Esophagus muscularis mucosa (tissue), 4 donors: ENCODE data around the gene USP20. TPM values are rescaled to one million over a fixed set of nuclear protein-coding genes. Genes with fewer than 3 reads are reported as not detected.

Experiments used
- DNase-seq: peaks from one replicate; pipeline ENCODE4 v3.0.0-alpha.2; 2017; ENCODE audit errors: extremely low spot score
- H3K27ac ChIP-seq, 4 donors: fragments of 200-600 bp; sonication (generic); replicated peaks in 1 of 4; 1 replicate in 3 of 4; 2 replicates in 1 of 4; pipeline ENCODE4 v1.5.1; 2016 to 2019; ENCODE audit warnings: mild to moderate bottlenecking in 1 of 4
- H3K27me3 ChIP-seq, 4 donors: fragments of 200-600 bp; sonication (generic); one replicate each; pipeline versions ENCODE4 v1.5.1 to v1.6.0; 2016 to 2019
- H3K36me3 ChIP-seq, 4 donors: fragments of 200-600 bp; sonication (generic); one replicate each; pipeline ENCODE4 v1.5.1; 2016 to 2019
- H3K4me1 ChIP-seq, 4 donors: fragments of 200-600 bp; sonication (generic); one replicate each; pipeline ENCODE4 v1.5.1; 2016 to 2019
- H3K4me3 ChIP-seq, 4 donors: fragments of 200-600 bp; sonication (generic); 1 replicate in 2 of 4; 2 replicates in 2 of 4; pipeline ENCODE4 v1.5.1; 2016 to 2019; ENCODE audit warnings: mild to moderate bottlenecking in 4 of 4, moderate library complexity in 1 of 4
- H3K9me3 ChIP-seq, 4 donors: fragments of 200-600 bp; sonication (generic); 1 replicate in 3 of 4; 2 replicates in 1 of 4; pipeline ENCODE4 v1.5.1; 2016 to 2019
- CTCF ChIP-seq, 3 experiments: fragments of 200-600 bp in 2 of 3; fragments of 450-650 bp in 1 of 3; sonication (generic) in 2 of 3; IDR thresholded peaks; one replicate each; pipeline ENCODE4 v1.5.1; 2017 to 2019; ENCODE audit warnings: antibody characterized with exemption in 3 of 3, mild to moderate bottlenecking in 2 of 3, moderate library complexity in 1 of 3
- EP300 ChIP-seq: sonication (generic); formaldehyde crosslinking; IDR thresholded peaks from one replicate; pipeline ENCODE4 v1.6.1; 2017; ENCODE audit warnings: antibody characterized with exemption
- POLR2A ChIP-seq: fragments of 450-650 bp; IDR thresholded peaks from one replicate; pipeline ENCODE4 v1.6.1; 2017; ENCODE audit warnings: antibody characterized with exemption, moderate library complexity, mild to moderate bottlenecking, low read depth
- POLR2AphosphoS5 ChIP-seq, 2 donors: sonication (generic); formaldehyde crosslinking; IDR thresholded peaks; one replicate each; pipeline ENCODE4 v1.6.1; 2017; ENCODE audit warnings: antibody characterized with exemption in 2 of 2
- WGBS: methylation state at CpG from one replicate; pipeline ENCODE4 v1.1.5; 2018; 5-methylcytosine and 5-hydroxymethylcytosine counted together
- intact Hi-C: fragments of 100-400 bp; cut with DNase I; formaldehyde crosslinking; loops from one replicate; pipeline ENCODE4 v1.15.1; 2023
- total RNA-seq, 4 donors: library from RNA; depleted of rRNA; stranded (reverse); fragments of >200 nt; gene quantifications; one replicate each; pipeline versions ENCODE4 v1.1.0 to v1.2.1, GENCODE V29; 2016

USP20 gene
- total RNA-seq, 4 donors from 2014 or later = 31.1 to 45.3 (median 38.7) TPM

GRCh38 chr9:129906298-129906697 is 71.0 kb downstream of the USP20 start:
- DNase-seq = no peak
- peak overlapping the region in 1 of 4 donors; percentile 14 for H3K27ac ChIP-seq
- H3K4me3 ChIP-seq = no peak overlapping the region
- H3K36me3 ChIP-seq = peaks cover 50 to 89% (median 73%) of the 10 kb centered on the region in 4 donors
- WGBS = 86% methylated on average over 4 of the region's 4 CpGs
- TF ChIP-seq CTCF (IDR thresholded peaks at IDR 0.05) (no peak), POLR2A (no peak), POLR2AphosphoS5 (IDR thresholded peaks at IDR 0.05) (no peak), EP300 (no peak)
- no peaks in the 10 kb centered on the region for H3K27me3 ChIP-seq
- intact Hi-C loops = no loop called here
- no peaks in the 10 kb centered on the region for H3K9me3 ChIP-seq
- H3K4me1 ChIP-seq = peaks cover 0 to 24% (median 14%) of the 10 kb centered on the region in 4 donors

GRCh38 chr9:129907201-129907600 is 71.9 kb downstream of the USP20 start:
- intact Hi-C loops = no loop called here
- H3K9me3 ChIP-seq = no peaks in the 10 kb centered on the region
- no peak overlapping the region for H3K27ac ChIP-seq
- H3K4me3 ChIP-seq = no peak overlapping the region
- no peaks in the 10 kb centered on the region for H3K27me3 ChIP-seq
- WGBS = 87% methylated on average over 4 of the region's 4 CpGs
- no peak for TF ChIP-seq EP300
- no peak for TF ChIP-seq POLR2AphosphoS5 (IDR thresholded peaks at IDR 0.05)
- no peak for TF ChIP-seq CTCF (IDR thresholded peaks at IDR 0.05)
- TF ChIP-seq POLR2A = no peak
- peaks cover 0 to 20% (median 14%) of the 10 kb centered on the region in 4 donors for H3K4me1 ChIP-seq
- H3K36me3 ChIP-seq = peaks cover 48 to 89% (median 69%) of the 10 kb centered on the region in 4 donors
- no peak for DNase-seq

GRCh38 chr9:129908906-129909305 is 73.6 kb downstream of the USP20 start:
- TF ChIP-seq POLR2A (no peak), POLR2AphosphoS5 (IDR thresholded peaks at IDR 0.05) (no peak), CTCF (IDR thresholded peaks at IDR 0.05) (no peak), EP300 (no peak)
- WGBS = 76% methylated on average over 4 of the region's 4 CpGs

GRCh38 chr9:129909851-129910250 is 74.6 kb downstream of the USP20 start:
- intact Hi-C loops = no loop called here

More at GRCh38 chr9:129908906-129909305, 73.6 kb downstream of the USP20 start:
- Histone ChIP-seq H3K36me3 (peaks cover 42 to 81% (median 62%) of the 10 kb centered on the region in 4 donors), H3K27me3 (no peaks in the 10 kb centered on the region), H3K4me1 (peaks cover 0 to 12% (median 7%) of the 10 kb centered on the region in 4 donors), H3K27ac (peak overlapping the region in 1 of 4 donors; percentile 1), H3K4me3 (no peak overlapping the region), H3K9me3 (no peaks in the 10 kb centered on the region)
- intact Hi-C loops = no loop called here
- DNase-seq = no peak

More at GRCh38 chr9:129909851-129910250, 74.6 kb downstream of the USP20 start:
- H3K4me1 ChIP-seq = peaks cover 0 to 12% (median 7%) of the 10 kb centered on the region in 4 donors
- WGBS = 81% methylated on average over 9 of the region's 9 CpGs
- peak overlapping the region; percentile 20 to 63 (median 56) for H3K27ac ChIP-seq
- TF ChIP-seq POLR2AphosphoS5 (IDR thresholded peaks at IDR 0.05) (no peak), EP300 (no peak), CTCF (IDR thresholded peaks at IDR 0.05) (no peak), POLR2A (no peak)
- peaks cover 42 to 76% (median 61%) of the 10 kb centered on the region in 4 donors for H3K36me3 ChIP-seq
- no peaks in the 10 kb centered on the region for H3K9me3 ChIP-seq
- H3K4me3 ChIP-seq = no peak overlapping the region
- H3K27me3 ChIP-seq = no peaks in the 10 kb centered on the region
- DNase-seq = no peak
